Activated naive CD8-positive, alpha-beta T cell treated with anti-CD3 and anti-CD28 coated beads for 36 hours (primary cell): ENCODE data around the gene STIM1. TPM values are rescaled to one million over a fixed set of nuclear protein-coding genes. Genes with fewer than 3 reads are reported as not detected.
A peak's percentile ranks its signal among the peaks of the same experiment; 100 is the strongest.
"Not testable (repeated sequence)": the region's sequence is repeated elsewhere in the genome, so short reads cannot be mapped to it uniquely, and the experiment has no call there.

Experiments
- DNase-seq: peaks from one replicate; pipeline ENCODE4 v3.0.0; 2021
- H3K27ac Mint-ChIP-seq: one replicate; pipeline ENCODE4 v1.8.0; 2022; ENCODE audit warnings: mild to moderate bottlenecking, moderate library complexity, mixed read lengths
- H3K27me3 Mint-ChIP-seq: one replicate; pipeline ENCODE4 v1.8.0; 2022; ENCODE audit warnings: mild to moderate bottlenecking, mixed read lengths
- H3K36me3 Mint-ChIP-seq: one replicate; pipeline ENCODE4 v1.8.0; 2021; ENCODE audit warnings: mild to moderate bottlenecking, mixed read lengths
- H3K4me1 Mint-ChIP-seq: one replicate; pipeline ENCODE4 v1.8.0; 2021; ENCODE audit warnings: mixed read lengths
- H3K4me3 Mint-ChIP-seq: one replicate; pipeline ENCODE4 v1.8.0; 2022; ENCODE audit warnings: mild to moderate bottlenecking, moderate library complexity, mixed read lengths
- H3K9me3 Mint-ChIP-seq: one replicate; pipeline ENCODE4 v1.8.0; 2022; ENCODE audit warnings: mixed read lengths
- total RNA-seq, 2 experiments: library from RNA; stranded (reverse); gene quantifications; one replicate each; pipeline ENCODE4 v1.2.3, GENCODE V29; 2021

Gene STIM1
- total RNA-seq, 2 experiments from 2014 or later, result 49.4 to 55.4 TPM

GRCh38 chr11:3989921-3990290 lies 134.4 kb downstream of the STIM1 start:
- H3K9me3 Mint-ChIP-seq, result peaks cover 19% of the 10 kb centered on the region
- peak; percentile 18 for DNase-seq
- peaks cover 37% of the 10 kb centered on the region for H3K36me3 Mint-ChIP-seq
- peak overlapping the region; percentile 76 for H3K27ac Mint-ChIP-seq
- H3K4me1 Mint-ChIP-seq, result peaks cover 48% of the 10 kb centered on the region
- no peaks in the 10 kb centered on the region for H3K27me3 Mint-ChIP-seq
- peak overlapping the region; percentile 59 for H3K4me3 Mint-ChIP-seq

- Mint-ChIP-seq H3K36me3 (peaks cover 42% of the 10 kb centered on the region), H3K27me3 (no peaks in the 10 kb centered on the region), H3K4me1 (peaks cover 46% of the 10 kb centered on the region), H3K27ac (peak overlapping the region; percentile 76), H3K9me3 (peaks cover 24% of the 10 kb centered on the region), H3K4me3 (peak overlapping the region; percentile 59)
- no peak for DNase-seq
Measured at GRCh38 chr11:3990406-3990805, 134.9 kb downstream of the STIM1 start.

GRCh38 chr11:3992964-3993363 lies 137.5 kb downstream of the STIM1 start:
- no peaks in the 10 kb centered on the region for H3K27me3 Mint-ChIP-seq

GRCh38 chr11:3994030-3994640 lies 138.7 kb downstream of the STIM1 start:
- no peak for DNase-seq
- Mint-ChIP-seq H3K27me3 (no peaks in the 10 kb centered on the region), H3K36me3 (peaks cover 48% of the 10 kb centered on the region), H3K4me1 (peaks cover 34% of the 10 kb centered on the region), H3K9me3 (peaks cover 25% of the 10 kb centered on the region), H3K27ac (no peak overlapping the region), H3K4me3 (no peak overlapping the region)

More at GRCh38 chr11:3992964-3993363, 137.5 kb downstream of the STIM1 start:
- no peak overlapping the region for H3K27ac Mint-ChIP-seq
- H3K4me3 Mint-ChIP-seq, result no peak overlapping the region
- peaks cover 47% of the 10 kb centered on the region for H3K36me3 Mint-ChIP-seq
- no peak for DNase-seq
- peaks cover 39% of the 10 kb centered on the region for H3K4me1 Mint-ChIP-seq
- H3K9me3 Mint-ChIP-seq, result peaks cover 25% of the 10 kb centered on the region

GRCh38 chr11:3995307-3995706 lies 139.8 kb downstream of the STIM1 start:
- Mint-ChIP-seq H3K27me3 (no peaks in the 10 kb centered on the region), H3K36me3 (peaks cover 46% of the 10 kb centered on the region), H3K4me3 (no peak overlapping the region), H3K4me1 (peaks cover 24% of the 10 kb centered on the region), H3K9me3 (peaks cover 26% of the 10 kb centered on the region), H3K27ac (no peak overlapping the region)
- DNase-seq, result no peak

- no peak overlapping the region for H3K4me3 Mint-ChIP-seq
Measured at GRCh38 chr11:3995949-3996554, 140.6 kb downstream of the STIM1 start.

GRCh38 chr11:3996651-3997050 lies 141.2 kb downstream of the STIM1 start:
- H3K36me3 Mint-ChIP-seq, result peaks cover 41% of the 10 kb centered on the region
- no peak overlapping the region for H3K4me3 Mint-ChIP-seq
- DNase-seq, result no peak
- no peak overlapping the region for H3K27ac Mint-ChIP-seq
- peaks cover 22% of the 10 kb centered on the region for H3K4me1 Mint-ChIP-seq
- no peaks in the 10 kb centered on the region for H3K27me3 Mint-ChIP-seq
- peaks cover 26% of the 10 kb centered on the region for H3K9me3 Mint-ChIP-seq

More at GRCh38 chr11:3995949-3996554, 140.6 kb downstream of the STIM1 start:
- Mint-ChIP-seq H3K27me3 (no peaks in the 10 kb centered on the region), H3K4me1 (peaks cover 22% of the 10 kb centered on the region), H3K9me3 (peaks cover 26% of the 10 kb centered on the region), H3K27ac (no peak overlapping the region), H3K36me3 (peaks cover 45% of the 10 kb centered on the region)
- DNase-seq, result no peak

GRCh38 chr11:4004753-4005152 lies 149.3 kb downstream of the STIM1 start:
- H3K9me3 Mint-ChIP-seq, H3K27me3 Mint-ChIP-seq: not testable (repeated sequence)

GRCh38 chr11:4006946-4007680 lies 151.6 kb downstream of the STIM1 start:
- Mint-ChIP-seq H3K27ac (no peak overlapping the region), H3K36me3 (peaks cover 18% of the 10 kb centered on the region), H3K27me3 (no peaks in the 10 kb centered on the region), H3K4me1 (peaks cover 14% of the 10 kb centered on the region), H3K9me3 (peaks cover 13% of the 10 kb centered on the region), H3K4me3 (no peak overlapping the region)
- DNase-seq, result no peak

More at GRCh38 chr11:4004753-4005152, 149.3 kb downstream of the STIM1 start:
- not testable (repeated sequence) for H3K4me3 Mint-ChIP-seq, H3K36me3 Mint-ChIP-seq, DNase-seq, H3K27ac Mint-ChIP-seq
- H3K4me1 Mint-ChIP-seq, result peaks cover 14% of the 10 kb centered on the region

GRCh38 chr11:4008116-4008515 lies 152.7 kb downstream of the STIM1 start:
- Mint-ChIP-seq H3K36me3 (peaks cover 24% of the 10 kb centered on the region), H3K4me1 (peaks cover 17% of the 10 kb centered on the region), H3K27me3 (no peaks in the 10 kb centered on the region), H3K4me3 (no peak overlapping the region), H3K9me3 (peaks cover 18% of the 10 kb centered on the region), H3K27ac (no peak overlapping the region)
- no peak for DNase-seq

GRCh38 chr11:4016602-4017001 lies 161.1 kb downstream of the STIM1 start:
- H3K4me1 Mint-ChIP-seq, result peaks cover 34% of the 10 kb centered on the region
- H3K9me3 Mint-ChIP-seq, result peaks cover 10% of the 10 kb centered on the region
- H3K27me3 Mint-ChIP-seq, H3K4me3 Mint-ChIP-seq, DNase-seq, H3K27ac Mint-ChIP-seq: not testable (repeated sequence)
- peaks cover 34% of the 10 kb centered on the region for H3K36me3 Mint-ChIP-seq

- H3K27me3 Mint-ChIP-seq, result no peaks in the 10 kb centered on the region
- H3K27ac Mint-ChIP-seq, result no peak overlapping the region
- no peak overlapping the region for H3K4me3 Mint-ChIP-seq
- H3K36me3 Mint-ChIP-seq, result peaks cover 32% of the 10 kb centered on the region
- peaks cover 34% of the 10 kb centered on the region for H3K4me1 Mint-ChIP-seq
- DNase-seq, result no peak
- H3K9me3 Mint-ChIP-seq, result peaks cover 8% of the 10 kb centered on the region
Measured at GRCh38 chr11:4017129-4017528, 161.7 kb downstream of the STIM1 start.

GRCh38 chr11:4018641-4019040 lies 163.2 kb downstream of the STIM1 start:
- DNase-seq, result no peak
- Mint-ChIP-seq H3K9me3 (peaks cover 3% of the 10 kb centered on the region), H3K4me3 (no peak overlapping the region), H3K36me3 (peaks cover 35% of the 10 kb centered on the region), H3K27ac (no peak overlapping the region), H3K4me1 (peaks cover 32% of the 10 kb centered on the region), H3K27me3 (no peaks in the 10 kb centered on the region)

GRCh38 chr11:4019891-4020290 lies 164.4 kb downstream of the STIM1 start:
- Mint-ChIP-seq H3K27ac (no peak overlapping the region), H3K9me3 (no peaks in the 10 kb centered on the region), H3K36me3 (peaks cover 41% of the 10 kb centered on the region), H3K4me1 (peaks cover 23% of the 10 kb centered on the region), H3K27me3 (no peaks in the 10 kb centered on the region), H3K4me3 (no peak overlapping the region)
- no peak for DNase-seq

- no peak for DNase-seq
- Mint-ChIP-seq H3K36me3 (peaks cover 47% of the 10 kb centered on the region), H3K4me1 (peaks cover 18% of the 10 kb centered on the region), H3K27me3 (no peaks in the 10 kb centered on the region), H3K27ac (no peak overlapping the region), H3K4me3 (no peak overlapping the region), H3K9me3 (peaks cover 12% of the 10 kb centered on the region)
Measured at GRCh38 chr11:4022669-4023068, 167.2 kb downstream of the STIM1 start.
